Mesodermal cell (in vitro differentiated cells): Measurements from ENCODE around the gene TMEM134.
"Not testable (repeated sequence)": the region's sequence is repeated elsewhere in the genome, so short reads cannot be mapped to it uniquely, and the experiment has no call there.

ENCODE experiments used
- H3K27ac ChIP-seq: 2 replicates; pipeline ENCODE4 v1.7.0; 2013; ENCODE audit warnings: mild to moderate bottlenecking, low read depth, low read length, moderate library complexity; ENCODE audit not compliant: severe bottlenecking
- H3K36me3 ChIP-seq: 2 replicates; pipeline ENCODE4 v1.7.1; 2013; ENCODE audit warnings: mild to moderate bottlenecking, low read length, moderate library complexity; ENCODE audit not compliant: control insufficient read depth, insufficient read depth
- H3K4me1 ChIP-seq: one replicate; pipeline ENCODE4 v1.7.1; 2013; ENCODE audit warnings: mild to moderate bottlenecking, low read length; ENCODE audit not compliant: insufficient read depth, control insufficient read depth, poor library complexity, severe bottlenecking
- H3K4me3 ChIP-seq: 2 replicates; pipeline ENCODE4 v1.7.0; 2013; ENCODE audit warnings: low read length, control low read depth, mild to moderate bottlenecking; ENCODE audit not compliant: insufficient read depth, poor library complexity, severe bottlenecking; ENCODE audit errors: extremely low read depth
- H3K9me3 ChIP-seq: 2 replicates; pipeline ENCODE4 v1.7.1; 2013; ENCODE audit warnings: mild to moderate bottlenecking, low read length, moderate library complexity; ENCODE audit not compliant: control insufficient read depth
- WGBS, 2 experiments: methylation state at CpG; one replicate each; pipeline ENCODE4 v1.1.5; 2013; ENCODE audit warnings: missing lambda C conversion rate in 2 of 2; ENCODE audit not compliant: insufficient coverage in 2 of 2; 5-methylcytosine and 5-hydroxymethylcytosine counted together

Gene TMEM134

DNA sequence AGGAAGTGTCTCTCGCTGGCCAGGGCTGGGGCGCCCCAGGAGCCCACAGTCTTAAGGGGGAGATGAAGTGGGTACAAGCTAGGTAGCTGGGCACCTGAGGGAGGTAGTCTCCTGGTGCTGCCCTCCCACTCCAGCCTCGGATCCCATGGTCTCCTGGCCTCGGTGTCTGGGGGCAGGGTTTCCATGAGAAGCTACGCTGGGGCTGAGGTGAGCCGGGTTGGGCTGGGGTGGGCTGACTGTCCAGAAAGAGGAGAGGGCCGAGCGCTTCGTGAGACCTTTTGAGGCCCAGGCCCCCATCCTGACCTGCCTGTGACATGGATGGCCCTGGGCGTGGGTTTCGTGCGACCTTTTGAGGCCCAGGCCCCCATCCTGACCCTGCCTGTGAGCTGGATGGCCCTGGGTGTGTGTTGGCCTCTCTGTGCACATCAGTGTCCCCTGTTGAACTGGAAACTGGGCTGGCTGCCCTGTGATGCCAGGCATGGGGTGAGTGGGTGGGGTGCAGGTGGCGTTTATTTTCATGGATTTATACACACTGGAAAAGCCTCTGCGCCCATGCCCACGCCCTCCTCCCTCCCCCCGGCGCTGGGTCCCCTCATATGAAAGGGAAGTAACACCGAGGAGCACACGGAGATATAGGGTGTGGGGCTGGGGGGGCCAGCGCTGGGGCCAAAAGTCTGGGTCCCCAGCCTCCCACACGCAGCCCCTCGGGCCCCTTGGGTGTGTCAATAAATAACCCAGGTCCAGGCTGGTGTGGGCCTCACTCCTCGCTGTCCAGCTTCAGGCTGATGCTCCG is 22.4 kb upstream of the TMEM134 start:
- H3K27ac ChIP-seq = no peak overlapping the region
- no peak overlapping the region for H3K4me3 ChIP-seq
- no peaks in the 10 kb centered on the region for H3K9me3 ChIP-seq
- H3K36me3 ChIP-seq = peaks cover 69% of the 10 kb centered on the region
- 97% methylated on average over 18 to 23 of the region's 24 CpGs for WGBS, 2 experiments
- H3K4me1 ChIP-seq = no peaks in the 10 kb centered on the region

- Histone ChIP-seq H3K9me3 (no peaks in the 10 kb centered on the region), H3K27ac (no peak overlapping the region), H3K36me3 (peaks cover 63% of the 10 kb centered on the region), H3K4me3 (no peak overlapping the region), H3K4me1 (no peaks in the 10 kb centered on the region)
- 97% methylated on average over 13 to 15 of the region's 15 CpGs for WGBS, 2 experiments
Measured at GRCh38 chr11:67490727-67491065, 21.6 kb upstream of the TMEM134 start.

DNA sequence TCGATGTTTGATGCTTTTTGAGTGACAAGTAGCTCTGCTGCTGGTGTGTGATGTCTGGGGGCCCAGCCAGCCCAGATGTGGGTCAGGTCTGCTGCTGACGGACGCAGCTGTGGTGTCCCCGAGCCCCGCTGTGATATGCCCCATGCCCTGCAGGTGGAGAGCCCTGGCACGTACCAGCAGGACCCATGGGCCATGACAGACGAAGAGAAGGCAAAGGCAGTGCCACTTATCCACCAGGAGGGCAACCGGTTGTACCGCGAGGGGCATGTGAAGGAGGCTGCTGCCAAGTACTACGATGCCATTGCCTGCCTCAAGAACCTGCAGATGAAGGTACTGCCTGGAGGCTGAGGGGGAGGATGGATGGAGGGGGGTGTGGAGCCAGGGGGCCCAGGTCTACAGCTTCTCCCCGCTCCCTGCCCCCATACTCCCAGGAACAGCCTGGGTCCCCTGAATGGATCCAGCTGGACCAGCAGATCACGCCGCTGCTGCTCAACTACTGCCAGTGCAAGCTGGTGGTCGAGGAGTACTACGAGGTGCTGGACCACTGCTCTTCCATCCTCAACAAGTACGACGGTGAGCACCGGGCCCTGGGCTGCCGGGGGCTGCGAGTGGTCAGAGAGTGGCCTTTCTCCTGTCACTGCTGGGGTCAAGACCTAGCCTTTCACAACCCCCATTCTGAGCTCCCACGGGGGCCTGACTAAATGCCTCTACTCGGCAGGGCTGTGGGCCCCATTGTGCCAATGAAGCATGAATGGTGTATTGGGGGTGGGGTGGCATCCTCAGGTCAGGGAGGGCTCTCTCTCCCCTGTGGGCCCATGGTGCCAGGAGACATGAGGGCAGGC is 21.1 kb upstream of the TMEM134 start:
- Histone ChIP-seq H3K4me1 (no peaks in the 10 kb centered on the region), H3K36me3 (peaks cover 57% of the 10 kb centered on the region), H3K27ac (no peak overlapping the region), H3K4me3 (no peak overlapping the region), H3K9me3 (no peaks in the 10 kb centered on the region)
- 95 to 96% methylated on average over 19 of the region's 23 CpGs for WGBS, 2 experiments

GRCh38 chr11:67489203-67489884 is 20.3 kb upstream of the TMEM134 start:
- 90 to 95% methylated on average over 16 to 19 of the region's 25 CpGs for WGBS, 2 experiments
- no peaks in the 10 kb centered on the region for H3K9me3 ChIP-seq
- no peak overlapping the region for H3K27ac ChIP-seq
- no peaks in the 10 kb centered on the region for H3K4me1 ChIP-seq
- peaks cover 52% of the 10 kb centered on the region for H3K36me3 ChIP-seq
- H3K4me3 ChIP-seq = no peak overlapping the region

GRCh38 chr11:67486481-67487195 is 17.6 kb upstream of the TMEM134 start:
- WGBS, 2 experiments = 95 to 97% methylated on average over 13 to 16 of the region's 20 CpGs
- peaks cover 6% of the 10 kb centered on the region for H3K9me3 ChIP-seq
- no peaks in the 10 kb centered on the region for H3K4me1 ChIP-seq
- H3K36me3 ChIP-seq = peaks cover 35% of the 10 kb centered on the region
- H3K4me3 ChIP-seq = no peak overlapping the region
- no peak overlapping the region for H3K27ac ChIP-seq

DNA sequence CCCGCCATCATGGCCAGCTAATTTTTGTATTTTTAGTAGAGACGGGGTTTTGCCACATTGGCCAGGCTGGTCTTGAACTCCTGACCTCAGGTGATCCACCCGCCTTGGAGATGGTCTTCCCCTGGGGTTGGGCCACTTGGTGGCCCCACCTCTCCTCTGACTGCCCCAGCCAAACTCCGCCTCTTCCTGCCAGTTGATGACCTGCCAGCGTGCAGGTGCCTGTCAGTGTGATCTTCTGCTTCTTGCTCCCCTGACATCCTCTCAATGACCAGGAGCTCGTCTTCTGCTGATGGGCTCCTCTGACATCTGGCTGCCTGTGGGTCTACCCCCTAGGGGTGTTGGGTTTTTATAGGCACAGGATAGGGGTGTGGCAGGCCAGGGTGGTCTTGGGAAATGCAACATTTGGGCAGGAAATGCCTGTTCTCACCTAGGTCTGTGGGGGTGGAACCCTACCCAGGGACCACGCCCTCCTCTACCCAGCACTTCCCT is 16.9 kb upstream of the TMEM134 start:
- not testable (repeated sequence) for H3K4me3 ChIP-seq, H3K4me1 ChIP-seq, H3K27ac ChIP-seq, H3K9me3 ChIP-seq
- H3K36me3 ChIP-seq = peaks cover 34% of the 10 kb centered on the region
- whole genome bisulfite sequencing, 2 experiments = 91 to 93% methylated on average over 4 to 7 of the region's 7 CpGs

- Histone ChIP-seq H3K27ac (no peak overlapping the region), H3K36me3 (peaks cover 23% of the 10 kb centered on the region), H3K9me3 (peaks cover 6% of the 10 kb centered on the region), H3K4me3 (no peak overlapping the region), H3K4me1 (no peaks in the 10 kb centered on the region)
- 94% methylated on average over 10 to 11 of the region's 11 CpGs for WGBS, 2 experiments
Measured at GRCh38 chr11:67484847-67485311, 15.8 kb upstream of the TMEM134 start.

DNA sequence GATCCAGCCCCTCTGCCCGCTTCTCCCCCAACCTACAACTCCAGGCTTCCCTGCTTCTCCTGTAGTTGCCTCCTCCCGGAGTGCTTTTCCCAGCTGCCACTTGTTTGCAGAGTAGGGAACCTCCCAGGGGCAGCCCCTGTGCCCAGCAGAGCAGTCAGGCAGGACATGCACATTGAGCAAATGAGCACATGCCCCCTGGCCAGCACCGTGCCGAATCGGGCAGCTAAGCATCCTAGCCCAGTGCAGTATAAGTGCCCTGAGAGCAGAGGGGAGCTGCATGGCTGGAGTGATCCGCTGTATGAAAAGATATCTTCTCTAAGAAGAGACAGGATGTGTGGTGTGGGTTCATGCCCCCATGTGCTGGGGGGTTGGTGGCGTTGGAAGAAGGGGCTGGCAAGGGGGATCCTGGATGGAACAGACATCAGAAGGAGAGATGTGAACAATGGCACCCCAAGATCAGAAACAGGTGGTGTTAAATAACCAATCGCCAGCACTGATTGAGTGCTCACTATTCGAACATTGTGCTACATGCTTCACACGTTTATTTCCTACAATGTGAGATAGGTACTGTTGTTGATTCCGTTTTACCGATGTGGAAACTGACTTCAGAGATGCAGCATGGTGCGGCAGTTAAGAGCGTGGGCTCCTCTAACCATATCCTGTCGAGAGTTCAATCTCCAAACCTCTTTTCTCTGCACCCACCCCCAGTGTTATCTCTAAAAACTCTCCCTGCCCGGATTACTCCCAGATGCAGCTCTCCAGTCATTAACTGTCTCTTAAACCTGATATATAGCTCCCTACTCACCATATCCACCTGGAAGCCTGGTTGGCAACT is 15.0 kb upstream of the TMEM134 start:
- Histone ChIP-seq H3K27ac (no peak overlapping the region), H3K4me1 (no peaks in the 10 kb centered on the region), H3K4me3 (peak overlapping the region; percentile 46), H3K36me3 (peaks cover 15% of the 10 kb centered on the region), H3K9me3 (peaks cover 6% of the 10 kb centered on the region)
- WGBS, 2 experiments = 94 to 98% methylated on average over 16 of the region's 16 CpGs

- H3K27ac ChIP-seq = peak within 1 kb of the TSS; percentile 85
- WGBS, 2 experiments = 8 to 26% methylated on average over 22 to 38 of the region's 60 CpGs
- no peaks in the 10 kb centered on the region for H3K4me1 ChIP-seq
- peaks cover 9% of the 10 kb centered on the region for H3K36me3 ChIP-seq
- H3K9me3 ChIP-seq = peaks cover 6% of the 10 kb centered on the region
- H3K4me3 ChIP-seq = peak within 1 kb of the TSS; percentile 46
Measured at GRCh38 chr11:67482827-67483798, 14.1 kb upstream of the TMEM134 start, which contains the start of gene AIP. Gene AIP, plus strand, starts transcription at chr11:67483026. Its CDS starts 133 bp downstream, at chr11:67483159.
